ENCODE measurements around the gene USP15.

Gene USP15

GRCh38 chr12:62259993-62260732, at the start of gene USP15:
Gene USP15, plus strand, starts transcription at chr12:62260404. Its CDS starts 11 bp downstream, at chr12:62260415.
- FAIRE-seq = peak; percentile 41

GRCh38 chr12:62210422-62210821, 49.8 kb upstream of the USP15 start:
- FAIRE-seq = peak; percentile 70

- no peak for FAIRE-seq
Measured at GRCh38 chr12:62211510-62211909, 48.7 kb upstream of the USP15 start.

- no peak for FAIRE-seq
Measured at GRCh38 chr12:62214846-62215245, 45.4 kb upstream of the USP15 start.

- no peak for FAIRE-seq
Measured at GRCh38 chr12:62215506-62215905, 44.7 kb upstream of the USP15 start.

- FAIRE-seq = no peak
Measured at GRCh38 chr12:62217466-62218194, 42.6 kb upstream of the USP15 start.

- no peak for FAIRE-seq
Measured at GRCh38 chr12:62221107-62221506, 39.1 kb upstream of the USP15 start.

GRCh38 chr12:62224601-62225000, 35.6 kb upstream of the USP15 start:
- FAIRE-seq = no peak

GRCh38 chr12:62227091-62227490, 33.1 kb upstream of the USP15 start:
- no peak for FAIRE-seq

GRCh38 chr12:62230652-62231051, 29.6 kb upstream of the USP15 start:
- FAIRE-seq = no peak

GRCh38 chr12:62232143-62232729, 28.0 kb upstream of the USP15 start:
- FAIRE-seq = no peak

GRCh38 chr12:62233805-62234204, 26.4 kb upstream of the USP15 start:
- FAIRE-seq = no peak

GRCh38 chr12:62239571-62239970, 20.6 kb upstream of the USP15 start:
- no peak for FAIRE-seq

GRCh38 chr12:62247281-62248045, 12.7 kb upstream of the USP15 start:
- no peak for FAIRE-seq

- no peak for FAIRE-seq
Measured at GRCh38 chr12:62248873-62249272, 11.3 kb upstream of the USP15 start.

- FAIRE-seq = no peak
Measured at GRCh38 chr12:62249419-62249818, 10.8 kb upstream of the USP15 start.

GRCh38 chr12:62250671-62251608, 9.3 kb upstream of the USP15 start:
- FAIRE-seq = no peak

- no peak for FAIRE-seq
Measured at GRCh38 chr12:62251609-62251958, 8.6 kb upstream of the USP15 start.

GRCh38 chr12:62252576-62252975, 7.6 kb upstream of the USP15 start:
- FAIRE-seq = no peak

- FAIRE-seq = no peak
Measured at GRCh38 chr12:62254967-62255366, 5.2 kb upstream of the USP15 start.

- FAIRE-seq = no peak
Measured at GRCh38 chr12:62256408-62257096, 3.7 kb upstream of the USP15 start.

GRCh38 chr12:62258231-62258630, 2.0 kb upstream of the USP15 start:
- FAIRE-seq = no peak

Measured in TTC549 (cell line).